SK-N-MC (cell line): ENCODE data around the gene MAP10.

Source experiments
- EZH2 ChIP-seq: fragments of 200-600 bp; sonication (generic); IDR thresholded peaks from one replicate; pipeline ENCODE4 v1.6.1; 2017; ENCODE audit warnings: antibody characterized with exemption
- POLR2AphosphoS5 ChIP-seq: IDR thresholded peaks from 2 replicates; pipeline ENCODE4 v1.6.1; 2012; ENCODE audit warnings: mild to moderate bottlenecking, low read depth, low read length, borderline replicate concordance

GRCh38 chr1:232816324-232816723 is 11.1 kb downstream of the MAP10 start:
- TF ChIP-seq POLR2AphosphoS5 (no peak), EZH2 (no peak)
